ENCODE data around the gene HDAC10. TPM values are rescaled to one million over a fixed set of nuclear protein-coding genes. Genes with fewer than 3 reads are reported as not detected.

Gene HDAC10, protein sequence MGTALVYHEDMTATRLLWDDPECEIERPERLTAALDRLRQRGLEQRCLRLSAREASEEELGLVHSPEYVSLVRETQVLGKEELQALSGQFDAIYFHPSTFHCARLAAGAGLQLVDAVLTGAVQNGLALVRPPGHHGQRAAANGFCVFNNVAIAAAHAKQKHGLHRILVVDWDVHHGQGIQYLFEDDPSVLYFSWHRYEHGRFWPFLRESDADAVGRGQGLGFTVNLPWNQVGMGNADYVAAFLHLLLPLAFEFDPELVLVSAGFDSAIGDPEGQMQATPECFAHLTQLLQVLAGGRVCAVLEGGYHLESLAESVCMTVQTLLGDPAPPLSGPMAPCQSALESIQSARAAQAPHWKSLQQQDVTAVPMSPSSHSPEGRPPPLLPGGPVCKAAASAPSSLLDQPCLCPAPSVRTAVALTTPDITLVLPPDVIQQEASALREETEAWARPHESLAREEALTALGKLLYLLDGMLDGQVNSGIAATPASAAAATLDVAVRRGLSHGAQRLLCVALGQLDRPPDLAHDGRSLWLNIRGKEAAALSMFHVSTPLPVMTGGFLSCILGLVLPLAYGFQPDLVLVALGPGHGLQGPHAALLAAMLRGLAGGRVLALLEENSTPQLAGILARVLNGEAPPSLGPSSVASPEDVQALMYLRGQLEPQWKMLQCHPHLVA
- total RNA-seq: 29.0 and 29.2 TPM in 2 replicates

DNA sequence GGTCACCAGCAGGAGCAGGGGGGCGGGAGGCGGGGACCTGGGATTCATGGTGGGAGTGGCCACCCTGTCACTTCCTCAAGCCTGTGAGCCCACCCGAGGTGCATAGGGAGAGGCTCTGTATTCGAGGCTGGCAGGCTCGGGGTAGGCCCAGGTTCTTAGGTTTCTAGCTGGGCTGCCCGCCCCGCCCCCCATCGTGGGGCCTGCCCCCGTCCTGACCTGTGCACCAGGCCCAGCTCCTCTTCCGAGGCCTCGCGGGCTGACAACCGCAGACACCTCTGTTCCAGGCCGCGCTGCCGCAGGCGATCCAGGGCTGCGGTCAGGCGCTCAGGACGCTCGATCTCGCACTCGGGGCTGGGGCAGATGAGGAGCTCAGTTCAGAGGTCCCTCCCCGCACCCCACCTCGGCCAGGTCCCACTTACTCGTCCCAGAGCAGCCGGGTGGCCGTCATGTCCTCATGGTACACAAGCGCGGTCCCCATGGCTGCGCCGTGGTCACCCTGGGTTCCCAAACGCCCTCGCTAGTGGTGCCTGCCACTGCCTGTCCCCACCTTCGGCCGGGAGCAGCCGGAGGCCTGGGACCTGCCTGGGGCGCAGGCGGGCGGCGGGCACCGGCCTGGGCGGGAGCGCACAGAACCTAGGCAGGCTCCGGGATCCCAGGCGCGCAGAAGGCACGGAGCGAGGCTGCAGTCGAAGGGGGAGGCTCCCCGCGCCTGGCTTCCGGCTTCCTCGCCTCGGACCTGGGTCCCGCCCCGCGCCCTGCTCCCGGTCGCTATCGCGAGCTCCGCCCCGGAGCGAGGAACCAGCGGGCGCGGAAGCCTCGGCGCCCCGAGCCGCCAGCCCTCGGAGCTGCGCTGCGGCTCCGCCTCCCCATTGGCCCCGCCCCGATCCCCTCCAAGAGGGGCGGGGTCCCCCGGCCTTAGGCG, at the start of gene HDAC10:
HDAC10 (minus strand) TSS at position 711 of the 922 bp plus-strand sequence; CDS start at position 478, 233 bp downstream.

DNA sequence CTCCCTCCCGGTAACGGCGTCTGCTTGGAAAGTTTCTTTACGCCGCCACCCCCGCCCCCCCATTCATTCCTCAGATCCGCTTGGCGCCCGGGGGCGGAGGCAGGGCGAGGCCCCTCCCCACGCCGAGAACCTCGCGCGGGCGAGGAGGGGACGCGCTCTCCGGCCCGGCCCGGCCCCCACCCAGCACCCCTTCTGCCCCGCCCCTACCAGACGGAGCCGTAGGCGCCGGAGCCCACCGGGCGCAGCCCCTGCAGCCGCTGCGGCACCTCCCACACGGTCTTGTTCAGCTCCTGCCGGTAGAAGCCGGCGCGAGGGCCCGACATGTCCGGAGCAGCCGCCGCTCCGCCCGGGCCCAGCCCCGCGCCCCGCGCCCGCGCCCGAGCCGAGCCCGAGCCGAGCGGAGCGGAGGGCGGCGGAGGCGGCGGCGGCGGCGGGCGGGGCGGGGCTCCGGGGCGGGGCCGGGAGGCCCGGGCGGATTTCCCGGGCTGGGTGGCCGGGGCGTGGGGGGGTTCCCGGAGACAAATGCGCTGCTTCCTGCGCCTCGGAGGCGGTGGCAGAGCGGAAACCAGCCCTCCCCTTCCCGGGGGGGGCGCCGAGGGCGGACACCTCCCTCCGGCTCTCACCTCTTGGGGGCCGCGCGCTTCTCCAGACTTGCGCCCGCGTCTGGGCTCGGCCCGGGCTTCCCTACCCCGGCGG, 19.1 kb upstream of the HDAC10 start, which contains the start of gene MAPK11:
MAPK11 (minus strand) TSS at position 411 of the 696 bp plus-strand sequence; CDS start at position 323, 88 bp downstream.

DNA sequence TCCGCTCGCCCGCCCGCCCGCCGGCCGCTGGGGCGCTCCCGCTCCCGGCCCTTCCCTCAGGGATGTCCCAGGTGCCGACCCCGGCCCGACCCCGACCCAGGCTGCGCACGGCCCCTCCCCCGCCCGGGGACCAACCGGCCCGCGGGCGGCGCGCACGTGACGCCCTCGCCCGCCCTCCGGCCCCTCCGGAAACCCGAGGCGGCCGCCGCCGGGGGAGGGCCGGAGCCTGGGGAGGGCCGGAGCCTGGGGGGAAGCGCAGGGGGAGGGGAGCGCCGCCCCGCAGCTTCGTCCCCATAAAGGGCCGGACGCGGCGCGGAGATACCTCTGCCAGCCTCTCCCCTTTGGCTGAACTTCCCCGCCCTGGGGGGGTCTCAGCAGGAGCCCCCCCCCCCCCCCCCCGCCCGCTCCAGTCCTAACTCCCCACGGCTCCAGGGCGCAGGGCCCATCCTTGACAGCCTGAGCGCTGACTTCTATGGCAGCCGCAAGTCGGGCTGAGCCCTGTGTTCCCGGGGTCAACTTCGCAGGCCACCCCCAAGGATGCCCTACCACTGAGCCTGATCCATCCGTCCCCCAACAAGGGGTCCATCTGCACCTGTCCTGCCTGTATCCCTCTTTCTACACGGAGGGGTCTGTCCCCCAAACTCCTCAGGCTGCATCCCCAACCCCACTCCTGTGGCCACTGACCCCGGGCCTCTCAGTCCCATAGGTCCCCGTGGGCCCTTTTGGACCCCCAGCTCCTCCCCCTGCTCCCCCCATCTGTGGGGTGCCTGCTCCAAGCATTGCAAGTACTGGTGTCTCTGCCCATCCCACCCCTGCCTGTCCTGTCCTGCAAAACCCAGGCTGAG, 10.8 kb upstream of the HDAC10 start, which contains the start of gene MAPK12:
MAPK12 (minus strand) TSS at position 69 of the 845 bp plus-strand sequence. CDS start 174 bp downstream, outside the sequence.

DNA sequence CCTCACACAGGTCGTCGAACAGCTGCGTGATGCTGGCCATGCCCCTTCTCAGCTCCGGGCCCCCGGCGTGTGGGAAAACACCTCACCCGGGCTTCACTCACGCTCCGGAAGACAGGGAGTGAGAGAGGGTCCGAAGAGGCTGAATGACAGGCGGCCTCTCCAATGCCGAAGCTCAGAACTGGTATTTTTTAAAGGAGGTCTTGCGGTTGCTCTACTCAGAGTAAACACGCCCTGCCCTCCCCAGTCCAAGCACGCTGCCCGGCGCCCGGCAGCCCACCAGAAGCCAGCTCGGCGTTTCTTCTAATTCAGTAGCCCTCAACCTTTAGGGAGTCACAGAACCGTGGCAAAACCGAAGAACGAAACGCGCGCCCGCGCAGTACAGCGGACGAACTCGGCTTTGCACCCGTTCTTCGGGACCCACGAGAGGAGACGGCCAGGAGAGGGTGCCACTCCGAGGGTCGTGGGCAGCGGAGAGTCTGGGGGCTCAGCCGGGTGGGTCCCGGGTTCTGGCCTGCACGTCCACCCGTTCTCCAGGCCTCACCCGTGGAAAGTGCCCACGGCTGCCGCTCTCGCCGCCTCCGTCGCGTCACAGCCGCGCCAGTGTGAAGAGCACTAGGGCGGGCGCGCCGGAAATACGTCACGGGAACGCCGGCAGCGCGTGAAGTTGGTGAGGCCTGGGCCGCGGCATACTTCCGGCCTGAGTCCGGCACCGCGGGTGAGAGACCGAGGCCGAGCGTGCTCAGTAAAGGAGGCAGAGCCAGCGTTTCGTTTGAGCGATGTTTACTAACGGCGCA, 6.4 kb downstream of the HDAC10 start, which contains the start of gene TUBGCP6:
TUBGCP6 (minus strand) TSS at position 604 of the 794 bp plus-strand sequence; CDS start at position 40, 564 bp downstream.

DNA sequence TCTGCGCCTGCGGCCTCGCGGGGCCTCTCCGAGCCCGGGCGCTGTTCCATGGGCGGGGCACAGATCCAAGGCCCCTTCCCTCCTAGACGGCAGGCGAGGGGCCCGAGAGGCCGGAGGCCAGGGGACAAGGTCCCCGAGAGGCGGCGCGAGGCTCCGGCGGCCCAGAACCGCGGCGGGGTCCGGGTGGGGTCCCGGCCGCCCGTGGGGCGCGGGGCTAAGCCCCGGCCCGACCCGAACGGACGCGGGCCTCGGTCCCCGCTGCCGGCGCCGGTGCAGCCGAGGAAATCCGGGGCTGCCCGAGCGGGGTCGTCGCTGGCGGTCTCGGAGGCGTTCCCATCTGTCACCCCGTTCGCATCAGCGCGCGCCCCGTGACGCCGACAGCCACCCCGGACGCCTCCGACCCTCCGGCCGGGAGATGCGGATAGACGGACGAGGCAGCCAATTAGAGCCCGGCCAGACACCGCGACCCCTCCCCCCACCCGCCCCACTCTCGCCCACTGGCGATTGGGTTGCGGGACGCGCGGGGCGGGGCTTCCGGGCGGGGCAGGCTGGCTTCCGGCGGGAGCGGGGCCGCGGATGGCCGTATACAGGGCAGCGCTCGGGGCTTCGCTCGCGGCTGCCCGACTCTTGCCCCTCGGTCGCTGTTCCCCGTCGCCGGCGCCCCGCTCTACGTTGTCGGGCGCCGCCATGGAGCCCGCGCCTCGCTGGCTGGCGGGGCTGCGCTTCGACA, 50.4 kb downstream of the HDAC10 start, which contains the start of gene SELENOO:
SELENOO (plus strand) TSS at position 551 of the 730 bp plus-strand sequence; CDS start at position 577, 26 bp downstream.

Other genes starting within 250 kb of the HDAC10 start
- not detected in 2 replicates for gene IL17REL, start 238.5 kb downstream of the HDAC10 start, total RNA-seq
- gene TTLL8, start 193.0 kb downstream of the HDAC10 start, total RNA-seq: not detected in 2 replicates
- gene MLC1, start 165.8 kb downstream of the HDAC10 start, total RNA-seq: 0.54 and 0.87 TPM in 2 replicates
- gene MOV10L1, start 161.3 kb downstream of the HDAC10 start, total RNA-seq: 0.39 and 0.56 TPM in 2 replicates
- 2.6 and 2.7 TPM in 2 replicates for gene PANX2, start 80.5 kb downstream of the HDAC10 start, total RNA-seq
- gene TRABD, start 65.4 kb downstream of the HDAC10 start, total RNA-seq: 19.4 and 22.1 TPM in 2 replicates
- 18.1 and 21.4 TPM in 2 replicates for gene SELENOO, start 50.3 kb downstream of the HDAC10 start, total RNA-seq
- 16.3 and 17.3 TPM in 2 replicates for gene TUBGCP6, start 6.2 kb downstream of the HDAC10 start, total RNA-seq
- 24.5 and 31.3 TPM in 2 replicates for gene MAPK12, start 10.4 kb upstream of the HDAC10 start, total RNA-seq
- 8.3 and 12.4 TPM in 2 replicates for gene MAPK11, start 19.1 kb upstream of the HDAC10 start, total RNA-seq
- 211 and 212 TPM in 2 replicates for gene PLXNB2, start 56.4 kb upstream of the HDAC10 start, total RNA-seq
- 1.1 and 1.4 TPM in 2 replicates for gene DENND6B, start 75.7 kb upstream of the HDAC10 start, total RNA-seq
- 31.6 and 39.3 TPM in 2 replicates for gene PPP6R2, start 92.1 kb upstream of the HDAC10 start, total RNA-seq
- 40.4 and 54.6 TPM in 2 replicates for gene SBF1, start 223.8 kb upstream of the HDAC10 start, total RNA-seq
- gene ADM2, start 230.3 kb upstream of the HDAC10 start, total RNA-seq: 2.0 and 9.4 TPM in 2 replicates
- gene MIOX, start 235.6 kb upstream of the HDAC10 start, total RNA-seq: not detected in 2 replicates